Measurements from ENCODE around the gene SLC35F3. TPM values are rescaled to one million over a fixed set of nuclear protein-coding genes. Genes with fewer than 3 reads are reported as not detected.

The SLC35F3 gene
- total RNA-seq, 1 experiment from 2014 or later = 0.94 TPM

DNA sequence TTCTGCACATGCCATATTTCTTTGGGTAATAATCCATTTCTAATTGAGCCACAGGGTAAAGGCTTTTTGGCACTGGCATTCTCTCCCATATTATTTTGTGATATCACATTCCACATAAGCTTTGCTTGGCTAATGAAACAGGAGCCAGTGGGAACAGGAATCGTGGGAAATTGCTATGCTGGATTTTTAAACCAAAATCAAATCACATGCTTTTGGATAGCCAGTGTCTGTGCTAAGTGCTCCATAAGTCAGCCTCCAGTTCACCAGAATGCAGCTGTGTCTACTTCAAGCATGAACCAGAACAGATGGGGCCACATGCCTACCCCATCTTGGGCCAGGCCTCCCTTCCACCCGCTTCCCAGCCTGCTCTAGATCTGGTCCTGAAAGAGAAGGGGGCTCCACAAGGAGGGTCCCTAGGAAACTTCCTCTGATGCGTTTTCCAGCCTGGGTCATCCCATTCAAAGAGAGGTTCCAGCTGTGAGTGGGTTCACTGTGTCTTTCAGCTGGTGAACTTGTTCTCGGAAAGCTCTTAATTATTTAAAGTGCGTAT is 337.5 kb downstream of the SLC35F3 start:
- no peak overlapping the region for H3K27ac Mint-ChIP-seq
- H3K9me3 Mint-ChIP-seq = peaks cover 6% of the 10 kb centered on the region
- POLR2A ChIA-PET = no interaction called here
- DNase-seq (ENCODE audit: low spot score) (no peak), ATAC-seq (no peak)
- no peaks in the 10 kb centered on the region; the same call in 1 of the 2 replicates for H3K27me3 Mint-ChIP-seq (ENCODE audit: low read depth)
- peaks cover 4% of the 10 kb centered on the region; the same call in 1 of the 2 replicates for H3K4me1 Mint-ChIP-seq
- TF ChIP-seq, protein P1, sequence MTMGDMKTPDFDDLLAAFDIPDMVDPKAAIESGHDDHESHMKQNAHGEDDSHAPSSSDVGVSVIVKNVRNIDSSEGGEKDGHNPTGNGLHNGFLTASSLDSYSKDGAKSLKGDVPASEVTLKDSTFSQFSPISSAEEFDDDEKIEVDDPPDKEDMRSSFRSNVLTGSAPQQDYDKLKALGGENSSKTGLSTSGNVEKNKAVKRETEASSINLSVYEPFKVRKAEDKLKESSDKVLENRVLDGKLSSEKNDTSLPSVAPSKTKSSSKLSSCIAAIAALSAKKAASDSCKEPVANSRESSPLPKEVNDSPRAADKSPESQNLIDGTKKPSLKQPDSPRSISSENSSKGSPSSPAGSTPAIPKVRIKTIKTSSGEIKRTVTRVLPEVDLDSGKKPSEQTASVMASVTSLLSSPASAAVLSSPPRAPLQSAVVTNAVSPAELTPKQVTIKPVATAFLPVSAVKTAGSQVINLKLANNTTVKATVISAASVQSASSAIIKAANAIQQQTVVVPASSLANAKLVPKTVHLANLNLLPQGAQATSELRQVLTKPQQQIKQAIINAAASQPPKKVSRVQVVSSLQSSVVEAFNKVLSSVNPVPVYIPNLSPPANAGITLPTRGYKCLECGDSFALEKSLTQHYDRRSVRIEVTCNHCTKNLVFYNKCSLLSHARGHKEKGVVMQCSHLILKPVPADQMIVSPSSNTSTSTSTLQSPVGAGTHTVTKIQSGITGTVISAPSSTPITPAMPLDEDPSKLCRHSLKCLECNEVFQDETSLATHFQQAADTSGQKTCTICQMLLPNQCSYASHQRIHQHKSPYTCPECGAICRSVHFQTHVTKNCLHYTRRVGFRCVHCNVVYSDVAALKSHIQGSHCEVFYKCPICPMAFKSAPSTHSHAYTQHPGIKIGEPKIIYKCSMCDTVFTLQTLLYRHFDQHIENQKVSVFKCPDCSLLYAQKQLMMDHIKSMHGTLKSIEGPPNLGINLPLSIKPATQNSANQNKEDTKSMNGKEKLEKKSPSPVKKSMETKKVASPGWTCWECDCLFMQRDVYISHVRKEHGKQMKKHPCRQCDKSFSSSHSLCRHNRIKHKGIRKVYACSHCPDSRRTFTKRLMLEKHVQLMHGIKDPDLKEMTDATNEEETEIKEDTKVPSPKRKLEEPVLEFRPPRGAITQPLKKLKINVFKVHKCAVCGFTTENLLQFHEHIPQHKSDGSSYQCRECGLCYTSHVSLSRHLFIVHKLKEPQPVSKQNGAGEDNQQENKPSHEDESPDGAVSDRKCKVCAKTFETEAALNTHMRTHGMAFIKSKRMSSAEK (CRISPR knock-in tag; IDR thresholded peaks at IDR 0.05; ENCODE audit: borderline replicate concordance) = no peak
- TF ChIP-seq GABPB1 (CRISPR knock-in tag; IDR thresholded peaks at IDR 0.05) (no peak), OVOL2 (CRISPR knock-in tag; IDR thresholded peaks at IDR 0.05; ENCODE audit: borderline replicate concordance) (no peak)
- TF ChIP-seq, protein P2, sequence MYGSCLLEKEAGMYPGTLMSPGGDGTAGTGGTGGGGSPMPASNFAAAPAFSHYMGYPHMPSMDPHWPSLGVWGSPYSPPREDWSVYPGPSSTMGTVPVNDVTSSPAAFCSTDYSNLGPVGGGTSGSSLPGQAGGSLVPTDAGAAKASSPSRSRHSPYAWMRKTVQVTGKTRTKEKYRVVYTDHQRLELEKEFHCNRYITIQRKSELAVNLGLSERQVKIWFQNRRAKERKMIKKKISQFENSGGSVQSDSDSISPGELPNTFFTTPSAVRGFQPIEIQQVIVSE (CRISPR knock-in tag; IDR thresholded peaks at IDR 0.05; ENCODE audit: borderline replicate concordance) = no peak
- TF ChIP-seq, protein P3, sequence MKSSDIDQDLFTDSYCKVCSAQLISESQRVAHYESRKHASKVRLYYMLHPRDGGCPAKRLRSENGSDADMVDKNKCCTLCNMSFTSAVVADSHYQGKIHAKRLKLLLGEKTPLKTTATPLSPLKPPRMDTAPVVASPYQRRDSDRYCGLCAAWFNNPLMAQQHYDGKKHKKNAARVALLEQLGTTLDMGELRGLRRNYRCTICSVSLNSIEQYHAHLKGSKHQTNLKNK (CRISPR knock-in tag; IDR thresholded peaks at IDR 0.05) = no peak
- TF ChIP-seq, protein P4, sequence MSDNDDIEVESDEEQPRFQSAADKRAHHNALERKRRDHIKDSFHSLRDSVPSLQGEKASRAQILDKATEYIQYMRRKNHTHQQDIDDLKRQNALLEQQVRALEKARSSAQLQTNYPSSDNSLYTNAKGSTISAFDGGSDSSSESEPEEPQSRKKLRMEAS (CRISPR knock-in tag; IDR thresholded peaks at IDR 0.05) = no peak
- TF ChIP-seq, protein P5, sequence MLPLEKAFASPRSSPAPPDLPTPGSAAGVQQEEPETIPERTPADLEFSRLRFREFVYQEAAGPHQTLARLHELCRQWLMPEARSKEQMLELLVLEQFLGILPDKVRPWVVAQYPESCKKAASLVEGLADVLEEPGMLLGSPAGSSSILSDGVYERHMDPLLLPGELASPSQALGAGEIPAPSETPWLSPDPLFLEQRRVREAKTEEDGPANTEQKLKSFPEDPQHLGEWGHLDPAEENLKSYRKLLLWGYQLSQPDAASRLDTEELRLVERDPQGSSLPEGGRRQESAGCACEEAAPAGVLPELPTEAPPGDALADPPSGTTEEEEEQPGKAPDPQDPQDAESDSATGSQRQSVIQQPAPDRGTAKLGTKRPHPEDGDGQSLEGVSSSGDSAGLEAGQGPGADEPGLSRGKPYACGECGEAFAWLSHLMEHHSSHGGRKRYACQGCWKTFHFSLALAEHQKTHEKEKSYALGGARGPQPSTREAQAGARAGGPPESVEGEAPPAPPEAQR (CRISPR knock-in tag; IDR thresholded peaks at IDR 0.05) = no peak
- TF ChIP-seq, protein P6, sequence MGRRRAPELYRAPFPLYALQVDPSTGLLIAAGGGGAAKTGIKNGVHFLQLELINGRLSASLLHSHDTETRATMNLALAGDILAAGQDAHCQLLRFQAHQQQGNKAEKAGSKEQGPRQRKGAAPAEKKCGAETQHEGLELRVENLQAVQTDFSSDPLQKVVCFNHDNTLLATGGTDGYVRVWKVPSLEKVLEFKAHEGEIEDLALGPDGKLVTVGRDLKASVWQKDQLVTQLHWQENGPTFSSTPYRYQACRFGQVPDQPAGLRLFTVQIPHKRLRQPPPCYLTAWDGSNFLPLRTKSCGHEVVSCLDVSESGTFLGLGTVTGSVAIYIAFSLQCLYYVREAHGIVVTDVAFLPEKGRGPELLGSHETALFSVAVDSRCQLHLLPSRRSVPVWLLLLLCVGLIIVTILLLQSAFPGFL (CRISPR knock-in tag; IDR thresholded peaks at IDR 0.05; ENCODE audit: borderline replicate concordance) = no peak
- TF ChIP-seq, protein P7, sequence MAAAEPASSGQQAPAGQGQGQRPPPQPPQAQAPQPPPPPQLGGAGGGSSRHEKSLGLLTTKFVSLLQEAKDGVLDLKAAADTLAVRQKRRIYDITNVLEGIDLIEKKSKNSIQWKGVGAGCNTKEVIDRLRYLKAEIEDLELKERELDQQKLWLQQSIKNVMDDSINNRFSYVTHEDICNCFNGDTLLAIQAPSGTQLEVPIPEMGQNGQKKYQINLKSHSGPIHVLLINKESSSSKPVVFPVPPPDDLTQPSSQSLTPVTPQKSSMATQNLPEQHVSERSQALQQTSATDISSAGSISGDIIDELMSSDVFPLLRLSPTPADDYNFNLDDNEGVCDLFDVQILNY (CRISPR knock-in tag; IDR thresholded peaks at IDR 0.05) = no peak
- H3K4me3 Mint-ChIP-seq = no peak overlapping the region
- CTCF ChIA-PET = interaction anchor here (0.6 to 1.1 kb wide), 2 partner anchors 10 to 29 kb away, joined by 3 to 4 read pairs; no protein-coding TSS in a partner anchor
- peaks cover 3% of the 10 kb centered on the region for H3K36me3 Mint-ChIP-seq

DNA sequence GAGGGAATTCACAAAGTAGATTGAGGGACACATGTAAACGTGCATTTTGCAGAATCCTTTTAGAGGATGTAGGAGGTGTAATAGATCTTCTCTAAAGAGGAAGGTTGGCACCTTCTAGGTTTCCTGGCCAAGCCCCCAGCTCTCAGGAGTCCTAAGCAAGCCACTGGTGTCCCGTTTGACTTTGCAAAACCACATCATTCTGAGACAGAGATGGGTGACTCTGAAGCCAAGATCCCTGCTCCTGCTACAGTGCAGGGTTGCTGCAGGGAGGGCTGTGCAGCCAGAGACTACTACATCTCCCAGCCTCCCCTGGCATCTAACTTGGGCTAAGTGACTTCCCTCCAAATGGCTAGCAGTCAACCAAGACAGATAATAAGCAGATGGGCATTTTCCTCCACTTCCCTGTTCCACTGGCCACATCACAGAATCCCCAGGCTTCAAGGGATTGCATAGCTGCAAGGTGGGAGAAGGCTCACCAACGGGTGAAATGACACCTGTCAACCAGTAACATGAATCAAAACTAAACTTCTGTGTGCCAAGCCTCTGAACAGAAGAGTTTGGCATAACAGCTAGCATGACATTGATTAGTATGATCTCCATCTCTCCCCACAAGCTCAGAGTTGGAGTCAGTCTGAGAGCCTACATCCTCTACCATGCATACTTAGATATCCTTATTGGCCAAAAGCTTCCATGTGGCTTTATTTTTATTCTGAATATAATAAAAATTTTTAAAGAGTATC is 339.2 kb downstream of the SLC35F3 start:
- POLR2A ChIA-PET = no interaction called here
- H3K4me1 Mint-ChIP-seq = peaks cover 4% of the 10 kb centered on the region; the same call in 1 of the 2 replicates
- no peak for DNase-seq (ENCODE audit: low spot score)
- no peak overlapping the region for H3K27ac Mint-ChIP-seq
- peaks cover 23% of the 10 kb centered on the region for H3K9me3 Mint-ChIP-seq
- no peak for ATAC-seq
- CTCF ChIA-PET = interaction anchor here (1.0 to 1.4 kb wide), 2 partner anchors 12 to 67 kb away, joined by 3 to 5 read pairs; no protein-coding TSS in a partner anchor
- H3K27me3 Mint-ChIP-seq (ENCODE audit: low read depth) = no peaks in the 10 kb centered on the region; the same call in 1 of the 2 replicates
- no peak overlapping the region for H3K4me3 Mint-ChIP-seq
- H3K36me3 Mint-ChIP-seq = peaks cover 13% of the 10 kb centered on the region
- no peak for TF ChIP-seq ELF4 (CRISPR knock-in tag; IDR thresholded peaks at IDR 0.05; ENCODE audit: low read depth)
- TF ChIP-seq, protein P8, sequence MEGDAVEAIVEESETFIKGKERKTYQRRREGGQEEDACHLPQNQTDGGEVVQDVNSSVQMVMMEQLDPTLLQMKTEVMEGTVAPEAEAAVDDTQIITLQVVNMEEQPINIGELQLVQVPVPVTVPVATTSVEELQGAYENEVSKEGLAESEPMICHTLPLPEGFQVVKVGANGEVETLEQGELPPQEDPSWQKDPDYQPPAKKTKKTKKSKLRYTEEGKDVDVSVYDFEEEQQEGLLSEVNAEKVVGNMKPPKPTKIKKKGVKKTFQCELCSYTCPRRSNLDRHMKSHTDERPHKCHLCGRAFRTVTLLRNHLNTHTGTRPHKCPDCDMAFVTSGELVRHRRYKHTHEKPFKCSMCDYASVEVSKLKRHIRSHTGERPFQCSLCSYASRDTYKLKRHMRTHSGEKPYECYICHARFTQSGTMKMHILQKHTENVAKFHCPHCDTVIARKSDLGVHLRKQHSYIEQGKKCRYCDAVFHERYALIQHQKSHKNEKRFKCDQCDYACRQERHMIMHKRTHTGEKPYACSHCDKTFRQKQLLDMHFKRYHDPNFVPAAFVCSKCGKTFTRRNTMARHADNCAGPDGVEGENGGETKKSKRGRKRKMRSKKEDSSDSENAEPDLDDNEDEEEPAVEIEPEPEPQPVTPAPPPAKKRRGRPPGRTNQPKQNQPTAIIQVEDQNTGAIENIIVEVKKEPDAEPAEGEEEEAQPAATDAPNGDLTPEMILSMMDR (IDR thresholded peaks at IDR 0.05) = no peak
- TF ChIP-seq ETV6 (CRISPR knock-in tag; IDR thresholded peaks at IDR 0.05) = no peak
- TF ChIP-seq, protein P9, sequence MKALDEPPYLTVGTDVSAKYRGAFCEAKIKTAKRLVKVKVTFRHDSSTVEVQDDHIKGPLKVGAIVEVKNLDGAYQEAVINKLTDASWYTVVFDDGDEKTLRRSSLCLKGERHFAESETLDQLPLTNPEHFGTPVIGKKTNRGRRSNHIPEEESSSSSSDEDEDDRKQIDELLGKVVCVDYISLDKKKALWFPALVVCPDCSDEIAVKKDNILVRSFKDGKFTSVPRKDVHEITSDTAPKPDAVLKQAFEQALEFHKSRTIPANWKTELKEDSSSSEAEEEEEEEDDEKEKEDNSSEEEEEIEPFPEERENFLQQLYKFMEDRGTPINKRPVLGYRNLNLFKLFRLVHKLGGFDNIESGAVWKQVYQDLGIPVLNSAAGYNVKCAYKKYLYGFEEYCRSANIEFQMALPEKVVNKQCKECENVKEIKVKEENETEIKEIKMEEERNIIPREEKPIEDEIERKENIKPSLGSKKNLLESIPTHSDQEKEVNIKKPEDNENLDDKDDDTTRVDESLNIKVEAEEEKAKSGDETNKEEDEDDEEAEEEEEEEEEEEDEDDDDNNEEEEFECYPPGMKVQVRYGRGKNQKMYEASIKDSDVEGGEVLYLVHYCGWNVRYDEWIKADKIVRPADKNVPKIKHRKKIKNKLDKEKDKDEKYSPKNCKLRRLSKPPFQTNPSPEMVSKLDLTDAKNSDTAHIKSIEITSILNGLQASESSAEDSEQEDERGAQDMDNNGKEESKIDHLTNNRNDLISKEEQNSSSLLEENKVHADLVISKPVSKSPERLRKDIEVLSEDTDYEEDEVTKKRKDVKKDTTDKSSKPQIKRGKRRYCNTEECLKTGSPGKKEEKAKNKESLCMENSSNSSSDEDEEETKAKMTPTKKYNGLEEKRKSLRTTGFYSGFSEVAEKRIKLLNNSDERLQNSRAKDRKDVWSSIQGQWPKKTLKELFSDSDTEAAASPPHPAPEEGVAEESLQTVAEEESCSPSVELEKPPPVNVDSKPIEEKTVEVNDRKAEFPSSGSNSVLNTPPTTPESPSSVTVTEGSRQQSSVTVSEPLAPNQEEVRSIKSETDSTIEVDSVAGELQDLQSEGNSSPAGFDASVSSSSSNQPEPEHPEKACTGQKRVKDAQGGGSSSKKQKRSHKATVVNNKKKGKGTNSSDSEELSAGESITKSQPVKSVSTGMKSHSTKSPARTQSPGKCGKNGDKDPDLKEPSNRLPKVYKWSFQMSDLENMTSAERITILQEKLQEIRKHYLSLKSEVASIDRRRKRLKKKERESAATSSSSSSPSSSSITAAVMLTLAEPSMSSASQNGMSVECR (CRISPR knock-in tag; IDR thresholded peaks at IDR 0.05; ENCODE audit: borderline replicate concordance) = no peak
- no peak for TF ChIP-seq TP53 (CRISPR knock-in tag; IDR thresholded peaks at IDR 0.05)
- no peak for TF ChIP-seq RORB (CRISPR knock-in tag; IDR thresholded peaks at IDR 0.05)
- no peak for TF ChIP-seq EMX1 (CRISPR knock-in tag; IDR thresholded peaks at IDR 0.05)
- TF ChIP-seq ZNF219 (CRISPR knock-in tag; IDR thresholded peaks at IDR 0.05; ENCODE audit: borderline replicate concordance) = no peak
